ENCODE data around the gene KRT86. TPM values are rescaled to one million over a fixed set of nuclear protein-coding genes. Genes with fewer than 3 reads are reported as not detected.
"Not testable (repeated sequence)": the region's sequence is repeated elsewhere in the genome, so short reads cannot be mapped to it uniquely, and the experiment has no call there.

The KRT86 gene
- total RNA-seq, 1 donor from 2014 or later: under 0.01 TPM

DNA sequence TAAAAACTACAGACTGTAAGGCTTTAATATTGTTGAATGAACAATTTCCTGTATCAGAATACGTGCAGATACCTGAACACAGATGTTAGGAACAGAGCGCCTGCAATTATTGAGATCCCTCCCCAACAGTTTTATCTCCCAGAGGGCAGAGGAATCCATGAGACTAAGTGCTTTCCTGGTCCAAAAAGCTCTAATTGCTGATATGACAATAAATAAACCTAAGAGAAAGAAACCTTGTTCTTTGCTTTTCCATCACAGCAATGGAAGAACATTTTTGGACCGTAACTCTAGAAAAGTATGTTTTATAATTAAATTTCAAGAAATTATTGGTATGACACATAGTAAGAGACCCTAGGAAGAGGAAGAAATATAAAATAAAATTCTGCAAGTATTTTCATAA is 59.7 kb downstream of the KRT86 start:
- DNase-seq (ENCODE audit: low read depth in 2 of 2): no peak

DNA sequence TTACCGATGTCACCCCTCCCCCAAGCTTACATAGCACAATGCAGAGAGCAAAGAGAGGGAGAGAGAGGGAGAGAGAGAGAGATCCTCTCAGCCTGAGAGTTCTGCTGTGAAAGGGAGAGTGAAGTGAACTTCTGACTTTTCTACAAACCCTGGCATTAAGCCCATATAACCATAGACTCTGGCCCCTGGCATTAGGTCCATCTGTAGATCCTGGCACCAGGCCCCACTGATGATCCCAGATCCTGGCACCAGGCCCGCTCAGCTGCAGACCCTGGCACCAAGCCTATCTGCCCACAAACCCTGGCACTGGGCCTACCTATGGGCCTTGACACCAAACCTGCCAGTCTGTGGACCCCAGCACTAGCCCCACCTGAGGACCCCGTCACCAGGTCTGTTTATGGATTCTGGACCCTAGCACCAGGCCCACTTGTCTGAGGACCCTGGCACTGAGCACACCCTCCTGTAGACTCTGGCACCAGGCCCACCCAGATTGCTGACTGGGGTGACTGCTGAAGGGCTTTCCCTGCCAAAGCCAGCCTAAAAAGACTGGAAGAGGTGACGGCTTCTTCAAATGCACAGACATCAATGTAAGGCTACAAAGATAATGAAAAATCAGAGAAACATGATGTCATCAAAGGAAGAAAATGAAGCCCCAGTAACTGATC is 61.3 kb downstream of the KRT86 start:
- DNase-seq (ENCODE audit: low read depth in 2 of 2): peak in 1 of 2 donors; percentile 8

DNA sequence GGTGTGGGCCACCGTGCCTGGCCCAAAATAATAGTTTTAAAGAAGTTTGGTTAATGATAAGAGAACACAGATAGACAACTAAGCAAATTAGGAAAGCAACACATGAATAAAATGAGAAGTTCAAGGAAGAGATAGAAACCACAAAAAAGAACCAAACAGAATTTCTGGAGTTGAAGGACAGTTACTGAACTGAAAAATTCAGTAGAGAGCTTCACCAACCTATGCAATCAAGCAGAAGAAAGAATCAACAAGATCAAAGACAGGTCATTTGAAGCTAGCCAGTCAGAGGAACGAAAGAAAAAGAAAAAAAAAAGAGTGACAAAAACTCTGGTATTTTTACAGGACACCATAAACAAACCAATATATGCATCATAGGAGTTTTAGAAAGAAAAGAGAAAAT is 62.2 kb downstream of the KRT86 start:
- no peak for DNase-seq (ENCODE audit: low read depth in 2 of 2)

DNA sequence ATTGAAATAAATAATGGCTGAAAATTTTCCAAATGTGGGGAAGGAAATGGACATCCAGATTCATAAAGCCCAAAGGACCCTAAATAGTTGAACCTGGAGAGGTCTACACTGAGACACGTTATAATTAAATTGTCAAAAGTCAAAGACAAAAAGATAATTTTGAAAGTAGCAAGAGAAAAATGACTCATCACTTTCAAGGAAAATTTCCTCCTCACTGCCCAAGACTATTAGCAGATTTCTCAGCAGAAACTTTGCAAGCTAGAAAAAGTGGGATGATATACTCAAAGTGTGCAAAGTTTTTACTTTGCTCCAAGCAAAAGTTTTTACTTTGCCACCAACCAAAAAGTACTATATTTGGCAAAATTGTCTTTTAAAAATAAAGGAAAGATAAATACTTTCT is 62.6 kb downstream of the KRT86 start:
- no peak for DNase-seq (ENCODE audit: low read depth in 2 of 2)

DNA sequence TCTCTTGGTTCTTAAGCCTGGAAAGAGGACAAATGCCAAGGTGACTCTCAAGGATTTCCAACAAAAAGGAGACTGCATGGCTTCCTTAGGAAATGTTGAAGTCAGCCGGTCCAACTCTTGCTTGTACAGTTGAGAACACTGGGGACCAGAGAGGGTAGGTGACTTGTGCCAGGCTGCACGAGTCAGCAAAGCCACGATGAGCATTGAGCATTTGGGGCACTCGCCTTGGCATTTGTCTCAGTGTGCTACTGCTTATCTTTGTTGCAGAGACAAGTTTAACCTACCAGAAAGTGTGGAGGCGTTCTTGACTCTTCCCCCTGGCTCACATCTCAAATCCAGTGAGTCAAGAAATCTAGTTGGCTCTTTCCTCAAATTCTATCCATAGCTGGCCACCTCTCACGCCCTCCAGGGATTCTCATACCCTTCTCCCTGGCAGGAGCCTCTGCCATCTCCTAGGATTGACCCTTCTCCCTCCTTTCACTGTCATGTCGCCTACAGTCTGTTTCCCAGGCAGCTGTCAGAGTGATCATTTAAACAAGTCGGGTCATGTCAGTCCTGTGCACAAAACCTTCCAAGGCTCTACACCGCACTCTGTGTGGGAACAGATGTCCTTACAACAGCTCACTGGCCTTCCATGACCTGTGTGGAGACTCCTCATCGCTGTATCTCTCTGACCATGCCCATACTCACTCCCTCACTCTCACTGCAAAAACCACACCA is 64.0 kb downstream of the KRT86 start:
- DNase-seq (ENCODE audit: low read depth in 2 of 2): no peak

- no peak for DNase-seq (ENCODE audit: low read depth in 2 of 2)
These were observed 66.7 kb downstream of the KRT86 start for GRCh38 chr12:52341066-52341580.

DNA sequence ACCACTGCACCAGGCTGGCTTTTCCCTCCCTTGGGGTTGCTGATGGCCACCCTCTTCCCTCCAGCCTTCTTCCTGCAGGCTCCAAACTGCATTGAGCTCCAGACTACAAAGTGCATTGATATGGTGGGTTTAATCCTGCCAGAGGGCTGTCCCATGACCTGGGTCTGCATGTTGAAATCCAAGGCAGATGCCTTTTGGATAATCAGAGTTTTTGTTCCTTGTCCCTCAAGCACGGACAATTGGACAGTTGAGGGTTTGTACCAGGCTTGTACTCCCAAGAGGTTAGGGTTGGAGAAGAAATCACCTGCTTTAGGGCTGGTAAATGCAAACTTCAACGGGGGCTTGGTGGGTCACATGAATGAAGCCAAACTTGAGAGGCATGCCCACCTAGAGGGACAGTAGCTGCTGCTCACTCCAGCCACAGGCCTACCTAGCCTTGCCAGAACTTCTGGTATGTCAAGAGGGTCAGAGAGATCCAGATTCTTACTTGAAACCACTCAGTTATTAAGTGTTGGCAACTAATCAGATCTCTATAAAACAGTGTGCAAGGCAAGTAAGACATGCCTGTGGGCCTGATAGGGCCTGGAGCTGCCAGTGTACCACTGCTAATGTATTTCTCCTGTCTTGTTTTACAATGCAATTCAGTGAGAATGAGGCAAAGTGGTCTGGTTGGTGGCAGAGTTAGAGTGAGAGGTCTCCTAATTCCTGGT is 68.5 kb downstream of the KRT86 start:
- no peak for DNase-seq (ENCODE audit: low read depth in 2 of 2)

- DNase-seq (ENCODE audit: low read depth in 2 of 2): no peak
These were observed 69.1 kb downstream of the KRT86 start for GRCh38 chr12:52343550-52343949.

- DNase-seq (ENCODE audit: low read depth in 2 of 2): no peak
These were observed 69.7 kb downstream of the KRT86 start for GRCh38 chr12:52344111-52344510.

GRCh38 chr12:52345041-52345440 is 70.6 kb downstream of the KRT86 start:
- DNase-seq (ENCODE audit: low read depth in 2 of 2): not testable (repeated sequence)

GRCh38 chr12:52346593-52346992 is 72.1 kb downstream of the KRT86 start:
- no peak for DNase-seq (ENCODE audit: low read depth in 2 of 2)

- DNase-seq (ENCODE audit: low read depth in 2 of 2): no peak
These were observed 72.6 kb downstream of the KRT86 start for GRCh38 chr12:52347016-52347415.

DNA sequence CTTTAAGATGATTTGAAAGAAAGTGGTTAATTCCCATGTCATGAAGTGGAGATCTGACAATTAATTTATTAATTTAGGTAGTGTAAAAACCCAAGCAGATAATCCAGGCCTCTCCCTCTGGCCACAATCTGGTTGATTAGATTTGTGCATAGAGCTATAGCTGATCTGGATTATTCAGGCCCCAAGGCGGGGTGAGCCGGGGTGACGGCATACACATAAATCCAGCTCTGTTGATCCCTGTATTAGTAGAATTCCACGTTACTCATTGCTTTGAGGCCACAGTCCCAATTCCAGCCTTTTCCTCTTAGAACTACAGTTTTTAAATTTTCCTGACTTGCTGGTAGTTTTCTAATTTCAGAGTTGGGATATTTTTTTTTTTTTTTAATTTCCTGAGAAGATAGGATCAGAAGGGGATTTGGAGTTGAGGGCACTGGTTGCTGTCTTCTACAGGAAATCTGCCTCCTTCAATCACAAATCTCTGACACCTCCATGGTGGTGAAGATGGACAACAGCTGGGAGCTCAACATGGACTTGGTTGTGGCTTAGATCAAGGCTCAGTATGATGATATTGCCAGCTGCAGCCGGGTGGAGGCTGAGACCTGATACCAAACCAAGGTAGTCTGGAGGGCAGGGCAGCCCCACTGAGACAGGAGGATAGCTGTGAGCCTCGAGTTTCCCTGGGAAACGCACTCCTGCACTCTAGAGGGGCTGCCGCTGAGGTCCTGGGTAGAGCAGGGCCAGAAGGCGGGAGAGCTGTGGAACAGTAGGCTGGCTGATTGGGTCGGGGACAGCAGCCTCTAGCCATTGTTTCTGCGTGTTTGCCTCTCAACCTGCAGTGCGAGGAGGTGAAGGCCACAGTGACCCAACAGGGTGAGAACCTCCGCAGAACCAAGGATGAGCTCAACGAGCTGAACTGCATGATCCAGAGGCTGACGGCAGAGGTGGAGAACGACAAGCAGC is 73.4 kb downstream of the KRT86 start:
- no peak for DNase-seq (ENCODE audit: low read depth in 2 of 2)

- no peak for DNase-seq (ENCODE audit: low read depth in 2 of 2)
These were observed 74.8 kb downstream of the KRT86 start for GRCh38 chr12:52349196-52349595.

GRCh38 chr12:52350021-52350620 is 75.7 kb downstream of the KRT86 start:
- no peak for DNase-seq (ENCODE audit: low read depth in 2 of 2)

GRCh38 chr12:52350786-52351185 is 76.3 kb downstream of the KRT86 start:
- no peak for DNase-seq (ENCODE audit: low read depth in 2 of 2)

- no peak for DNase-seq (ENCODE audit: low read depth in 2 of 2)
These were observed 77.0 kb downstream of the KRT86 start for GRCh38 chr12:52351196-52352059.

- DNase-seq (ENCODE audit: low read depth in 2 of 2): no peak
These were observed 78.5 kb downstream of the KRT86 start for GRCh38 chr12:52352951-52353350.

DNA sequence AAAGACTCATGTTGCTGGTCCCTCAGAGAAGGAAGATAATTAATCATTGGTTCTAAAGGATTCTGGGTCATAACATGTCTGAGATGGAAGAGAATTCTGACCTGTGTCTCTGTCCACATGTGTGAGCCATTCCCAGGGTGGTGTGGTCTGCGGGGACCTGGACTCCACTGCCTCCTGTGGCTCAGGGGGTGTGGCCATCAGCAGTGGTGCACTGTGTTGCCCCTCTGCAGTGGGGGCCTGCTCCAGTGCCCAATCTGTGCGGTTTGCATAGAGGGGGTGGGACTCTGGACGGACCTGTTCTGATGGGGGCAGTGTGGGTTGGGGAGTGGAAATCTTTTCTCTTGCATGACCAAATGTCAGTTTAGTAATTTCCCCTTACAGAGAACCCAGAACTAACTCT is 79.3 kb downstream of the KRT86 start:
- no peak for DNase-seq (ENCODE audit: low read depth in 2 of 2)

- no peak for DNase-seq (ENCODE audit: low read depth in 2 of 2)
These were observed 79.8 kb downstream of the KRT86 start for GRCh38 chr12:52354200-52354599.

Measured in dermis microvascular lymphatic vessel endothelial cell (primary cell).